Gastrocnemius medialis (tissue), 4 donors: Measurements from ENCODE around the gene ZNF423.

Source experiments
- POLR2A ChIP-seq, 2 donors: fragments of 450-650 bp; IDR thresholded peaks; one replicate each; pipeline ENCODE4 v1.6.1; 2017; ENCODE audit warnings: antibody characterized with exemption in 2 of 2, mild to moderate bottlenecking in 2 of 2, moderate library complexity in 2 of 2
- TF ChIP-seq, protein P1 (sequence below), 5 experiments: fragments of 450-650 bp in 3 of 5; fragments of 200-600 bp in 2 of 5; sonication (generic) in 2 of 5; IDR thresholded peaks in 4 of 5; conservative IDR thresholded peaks in 1 of 5; 1 replicate in 4 of 5; 2 replicates in 1 of 5; pipeline ENCODE4 v1.5.1; 2016 to 2019; ENCODE audit warnings: antibody characterized with exemption in 5 of 5, mild to moderate bottlenecking in 3 of 5, moderate library complexity in 3 of 5

DNA sequence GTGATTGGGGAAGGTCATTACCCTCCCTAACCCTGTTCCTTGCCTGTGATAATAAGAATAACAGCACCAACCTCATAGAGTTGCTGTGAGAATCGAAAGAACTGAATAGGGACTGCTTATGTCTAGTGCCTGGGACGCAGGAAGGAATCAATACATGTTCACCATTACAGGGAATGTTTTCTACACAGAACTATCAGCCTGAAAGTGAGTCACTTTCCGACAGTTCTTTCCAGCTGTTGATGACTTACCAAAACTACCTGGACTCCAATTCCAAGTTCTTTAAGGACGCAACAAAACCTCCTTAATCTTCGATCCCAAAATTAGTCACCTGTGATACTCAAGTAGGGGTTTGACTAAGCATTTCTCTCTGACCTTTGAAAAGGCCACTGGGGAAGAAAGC lies 29.4 kb downstream of the ZNF423 start:
- TF ChIP-seq, protein P1, sequence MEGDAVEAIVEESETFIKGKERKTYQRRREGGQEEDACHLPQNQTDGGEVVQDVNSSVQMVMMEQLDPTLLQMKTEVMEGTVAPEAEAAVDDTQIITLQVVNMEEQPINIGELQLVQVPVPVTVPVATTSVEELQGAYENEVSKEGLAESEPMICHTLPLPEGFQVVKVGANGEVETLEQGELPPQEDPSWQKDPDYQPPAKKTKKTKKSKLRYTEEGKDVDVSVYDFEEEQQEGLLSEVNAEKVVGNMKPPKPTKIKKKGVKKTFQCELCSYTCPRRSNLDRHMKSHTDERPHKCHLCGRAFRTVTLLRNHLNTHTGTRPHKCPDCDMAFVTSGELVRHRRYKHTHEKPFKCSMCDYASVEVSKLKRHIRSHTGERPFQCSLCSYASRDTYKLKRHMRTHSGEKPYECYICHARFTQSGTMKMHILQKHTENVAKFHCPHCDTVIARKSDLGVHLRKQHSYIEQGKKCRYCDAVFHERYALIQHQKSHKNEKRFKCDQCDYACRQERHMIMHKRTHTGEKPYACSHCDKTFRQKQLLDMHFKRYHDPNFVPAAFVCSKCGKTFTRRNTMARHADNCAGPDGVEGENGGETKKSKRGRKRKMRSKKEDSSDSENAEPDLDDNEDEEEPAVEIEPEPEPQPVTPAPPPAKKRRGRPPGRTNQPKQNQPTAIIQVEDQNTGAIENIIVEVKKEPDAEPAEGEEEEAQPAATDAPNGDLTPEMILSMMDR (IDR thresholded peaks at IDR 0.05 in 4 of 5, conservative IDR thresholded peaks at IDR 0.05 in 1 of 5): no peak
- TF ChIP-seq POLR2A (IDR thresholded peaks at IDR 0.05): no peak
